HepG2 (cell line): ENCODE results near the gene NANOS1. TPM values are rescaled to one million over a fixed set of nuclear protein-coding genes. Genes with fewer than 3 reads are reported as not detected.

Experiments
- AGO1 ChIP-seq: fragments of 200-400 bp; formaldehyde crosslinking; IDR thresholded peaks from 2 replicates; pipeline ENCODE4 v1.6.1; 2017; ENCODE audit warnings: mild to moderate bottlenecking, low read depth, low read length, moderate library complexity; ENCODE audit not compliant: poor library complexity, severe bottlenecking
- DPF2 ChIP-seq: sonication (generic); formaldehyde crosslinking; IDR thresholded peaks from 2 replicates; pipeline ENCODE4 v1.4.0; 2020; ENCODE audit warnings: mild to moderate bottlenecking, low read depth, missing genetic modification reagents, borderline replicate concordance
- FOXC1 ChIP-seq: sonication (generic); formaldehyde crosslinking; IDR thresholded peaks from 2 replicates; pipeline ENCODE4 v1.8.0; 2022; ENCODE audit warnings: mild to moderate bottlenecking, missing genetic modification reagents, borderline replicate concordance
- HNF1A ChIP-seq, 2 experiments: sonication (generic) in 1 of 2; formaldehyde crosslinking in 1 of 2; IDR thresholded peaks; 2 replicates each; pipeline versions ENCODE4 v1.4.0 to v1.6.1; 2016 to 2020; ENCODE audit warnings: borderline replicate concordance in 1 of 2, low read depth in 1 of 2, mild to moderate bottlenecking in 1 of 2, missing genetic modification reagents in 1 of 2
- MAFK ChIP-seq, 2 experiments: IDR thresholded peaks in 1 of 2; conservative IDR thresholded peaks in 1 of 2; 2 replicates each; pipeline ENCODE4 v1.6.1; 2011; ENCODE audit warnings: improper control_type of control experiment in 2 of 2, low read length in 2 of 2
- NCOA2 ChIP-seq: sonication (generic); formaldehyde crosslinking; IDR thresholded peaks from 2 replicates; pipeline ENCODE4 v1.8.0; 2022; ENCODE audit warnings: inconsistent platforms
- NPAS2 ChIP-seq: sonication (generic); formaldehyde crosslinking; IDR thresholded peaks from 2 replicates; pipeline ENCODE4 v1.8.0; 2022; ENCODE audit warnings: mild to moderate bottlenecking, missing genetic modification reagents, borderline replicate concordance
- RELA ChIP-seq: sonication (generic); formaldehyde crosslinking; IDR thresholded peaks from 2 replicates; pipeline ENCODE4 v1.4.0; 2020; ENCODE audit warnings: missing genetic modification reagents
- RFX1 ChIP-seq: fragments of 450-650 bp; IDR thresholded peaks from 2 replicates; pipeline ENCODE4 v1.6.1; 2017
- RXRB ChIP-seq: IDR thresholded peaks from 2 replicates; pipeline ENCODE4 v1.6.1; 2016; ENCODE audit warnings: borderline replicate concordance, missing genetic modification reagents, missing compliant biosample characterization
- SALL1 ChIP-seq: sonication (generic); formaldehyde crosslinking; IDR thresholded peaks from 2 replicates; pipeline ENCODE4 v1.8.0; 2022; ENCODE audit warnings: mild to moderate bottlenecking, missing genetic modification reagents
- SIN3B ChIP-seq: fragments of 150-350 bp; IDR thresholded peaks from 2 replicates; pipeline ENCODE4 v1.6.1; 2014; ENCODE audit warnings: low read length
- SIX4 ChIP-seq: sonication (generic); formaldehyde crosslinking; IDR thresholded peaks from 2 replicates; pipeline ENCODE4 v1.4.0; 2020; ENCODE audit warnings: missing genetic modification reagents
- TCF12 ChIP-seq, 2 experiments: fragments of 450-650 bp in 1 of 2; sonication (generic) in 1 of 2; formaldehyde crosslinking in 1 of 2; IDR thresholded peaks; 2 replicates each; pipeline versions ENCODE4 v1.6.1 to v1.8.0; 2017 to 2022; ENCODE audit warnings: antibody characterized with exemption in 1 of 2, mild to moderate bottlenecking in 1 of 2, missing genetic modification reagents in 1 of 2, moderate library complexity in 1 of 2
- TMF1 ChIP-seq: sonication (generic); formaldehyde crosslinking; IDR thresholded peaks from 2 replicates; pipeline ENCODE4 v1.8.1; 2022; ENCODE audit warnings: low read depth, missing genetic modification reagents
- ZFX ChIP-seq: sonication (generic); formaldehyde crosslinking; IDR thresholded peaks from 2 replicates; pipeline ENCODE4 v1.4.0; 2020; ENCODE audit warnings: mild to moderate bottlenecking, low read depth, missing genetic modification reagents, moderate library complexity
- ZNF160 ChIP-seq: sonication (generic); formaldehyde crosslinking; IDR thresholded peaks from 2 replicates; pipeline ENCODE4 v1.8.0; 2022; ENCODE audit warnings: mild to moderate bottlenecking, inconsistent platforms, missing genetic modification reagents
- ZNF207 ChIP-seq: fragments of 450-650 bp; IDR thresholded peaks from 2 replicates; pipeline ENCODE4 v1.6.1; 2016; ENCODE audit warnings: antibody characterized with exemption, borderline replicate concordance
- ZNF460 ChIP-seq: sonication (generic); formaldehyde crosslinking; IDR thresholded peaks from 2 replicates; pipeline ENCODE4 v1.5.1; 2020; ENCODE audit warnings: missing genetic modification reagents, mild to moderate bottlenecking, borderline replicate concordance
- ZNF567 ChIP-seq: sonication (generic); formaldehyde crosslinking; IDR thresholded peaks from 2 replicates; pipeline ENCODE4 v1.8.1; 2023; ENCODE audit warnings: mild to moderate bottlenecking, missing genetic modification reagents, borderline replicate concordance
- polyA plus RNA-seq, 8 experiments: library from polyadenylated mRNA; depleted of rRNA in 3 of 8; stranded (reverse) in 7 of 8; unstranded in 1 of 8; fragments of >200 nt; fragmentation: Illumina TruSeq in 4 of 8; extraction: Trizol in 4 of 8; gene quantifications; 2 replicates each; pipeline versions ENCODE4 v1.2.1 to v1.2.3, GENCODE V29; 2011 to 2016; ENCODE audit warnings: low read depth in 4 of 8, missing spikeins in 1 of 8, mixed read lengths in 1 of 8; ENCODE audit not compliant: insufficient read depth in 1 of 8
- total RNA-seq, 5 experiments: library from RNA; depleted of rRNA; stranded (reverse); fragments of >200 nt; fragmentation: Illumina TruSeq; extraction: Trizol; gene quantifications; 2 replicates each; pipeline ENCODE4 v1.2.3, GENCODE V29; 2016; ENCODE audit warnings: low read depth in 1 of 5
- TF ChIP-seq, protein P1 (sequence below): sonication (generic); formaldehyde crosslinking; IDR thresholded peaks from 2 replicates; pipeline ENCODE4 v1.9.0; 2021; ENCODE audit warnings: missing genetic modification reagents, borderline replicate concordance
- TF ChIP-seq, protein P2 (sequence below): sonication (generic); formaldehyde crosslinking; conservative IDR thresholded peaks from 2 replicates; pipeline ENCODE4 v1.4.0; 2020; ENCODE audit warnings: missing genetic modification reagents

Gene NANOS1
- total and polyA plus RNA-seq, 2 of the 13 experiments (the other 11 are each of a cell fraction or from before 2014, with no cell fraction given), result 1.7 to 2.2 TPM

GRCh38 chr10:119080521-119081259 lies 51.2 kb downstream of the NANOS1 start, which contains the start of gene EIF3A (continued):
- peak; percentile 48 for TF ChIP-seq NCOA2 (CRISPR knock-in tag)
- TF ChIP-seq ZNF207, result no peak
- 0 out of 2 replicates have a peak, but pooled peaks have one; percentile 89 for TF ChIP-seq ZNF567 (CRISPR knock-in tag)
- TF ChIP-seq ZNF160 (CRISPR knock-in tag), result peak; percentile 29
- TF ChIP-seq MAFK (conservative IDR thresholded peaks at IDR 0.05 in 1 of 2, IDR thresholded peaks at IDR 0.05 in 1 of 2; ENCODE audit: low read length in 2 of 2), result peak; percentile 71 to 81
- TF ChIP-seq HNF1A (IDR thresholded peaks at IDR 0.05; ENCODE audit: low read depth), result no peak
- TF ChIP-seq HNF1A (CRISPR knock-in tag; IDR thresholded peaks at IDR 0.05; ENCODE audit: borderline replicate concordance), result peak; percentile 44; the same call in 1 of the 2 replicates
- 0 out of 2 replicates have a peak, but pooled peaks have one; percentile 26 for TF ChIP-seq ZNF460 (CRISPR knock-in tag)
- no peak for TF ChIP-seq NPAS2 (CRISPR knock-in tag)
- TF ChIP-seq RELA (CRISPR knock-in tag), result no peak
- TF ChIP-seq, protein P1, sequence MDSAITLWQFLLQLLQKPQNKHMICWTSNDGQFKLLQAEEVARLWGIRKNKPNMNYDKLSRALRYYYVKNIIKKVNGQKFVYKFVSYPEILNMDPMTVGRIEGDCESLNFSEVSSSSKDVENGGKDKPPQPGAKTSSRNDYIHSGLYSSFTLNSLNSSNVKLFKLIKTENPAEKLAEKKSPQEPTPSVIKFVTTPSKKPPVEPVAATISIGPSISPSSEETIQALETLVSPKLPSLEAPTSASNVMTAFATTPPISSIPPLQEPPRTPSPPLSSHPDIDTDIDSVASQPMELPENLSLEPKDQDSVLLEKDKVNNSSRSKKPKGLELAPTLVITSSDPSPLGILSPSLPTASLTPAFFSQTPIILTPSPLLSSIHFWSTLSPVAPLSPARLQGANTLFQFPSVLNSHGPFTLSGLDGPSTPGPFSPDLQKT (CRISPR knock-in tag), result no peak
- peak; percentile 90 for TF ChIP-seq ZFX (CRISPR knock-in tag)
- TF ChIP-seq SIN3B, result no peak
- TF ChIP-seq RFX1, result no peak
- no peak for TF ChIP-seq DPF2 (CRISPR knock-in tag)
- TF ChIP-seq AGO1, result no peak
- TF ChIP-seq FOXC1 (CRISPR knock-in tag), result peak; percentile 76; the same call in 1 of the 2 replicates
- peak; percentile 64 for TF ChIP-seq SALL1 (CRISPR knock-in tag)
- peak; percentile 33; the same call in 1 of the 2 replicates for TF ChIP-seq RXRB (CRISPR knock-in tag)
- TF ChIP-seq SIX4 (CRISPR knock-in tag), result peak; percentile 56; the same call in 1 of the 2 replicates
- no peak for TF ChIP-seq TCF12 (IDR thresholded peaks at IDR 0.05)
- TF ChIP-seq TCF12 (CRISPR knock-in tag; IDR thresholded peaks at IDR 0.05), result 0 out of 2 replicates have a peak, but pooled peaks have one; percentile 18
- TF ChIP-seq TMF1 (CRISPR knock-in tag), result peak; percentile 76
- TF ChIP-seq, protein P2, sequence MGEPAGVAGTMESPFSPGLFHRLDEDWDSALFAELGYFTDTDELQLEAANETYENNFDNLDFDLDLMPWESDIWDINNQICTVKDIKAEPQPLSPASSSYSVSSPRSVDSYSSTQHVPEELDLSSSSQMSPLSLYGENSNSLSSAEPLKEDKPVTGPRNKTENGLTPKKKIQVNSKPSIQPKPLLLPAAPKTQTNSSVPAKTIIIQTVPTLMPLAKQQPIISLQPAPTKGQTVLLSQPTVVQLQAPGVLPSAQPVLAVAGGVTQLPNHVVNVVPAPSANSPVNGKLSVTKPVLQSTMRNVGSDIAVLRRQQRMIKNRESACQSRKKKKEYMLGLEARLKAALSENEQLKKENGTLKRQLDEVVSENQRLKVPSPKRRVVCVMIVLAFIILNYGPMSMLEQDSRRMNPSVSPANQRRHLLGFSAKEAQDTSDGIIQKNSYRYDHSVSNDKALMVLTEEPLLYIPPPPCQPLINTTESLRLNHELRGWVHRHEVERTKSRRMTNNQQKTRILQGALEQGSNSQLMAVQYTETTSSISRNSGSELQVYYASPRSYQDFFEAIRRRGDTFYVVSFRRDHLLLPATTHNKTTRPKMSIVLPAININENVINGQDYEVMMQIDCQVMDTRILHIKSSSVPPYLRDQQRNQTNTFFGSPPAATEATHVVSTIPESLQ (CRISPR knock-in tag), result 0 out of 2 replicates have a peak, but pooled peaks have one; percentile 49
